Activated T-cell treated with anti-CD3 and anti-CD28 coated beads for 24 hours (primary cell): Measurements from ENCODE around the gene PNN.
"Not testable (repeated sequence)": the region's sequence is repeated elsewhere in the genome, so short reads cannot be mapped to it uniquely, and the experiment has no call there.

ENCODE experiments used
- DNase-seq: peaks from one replicate; pipeline ENCODE4 v3.0.0-alpha.2; 2020; ENCODE audit warnings: low read depth

The PNN gene

GRCh38 chr14:39181026-39181692 lies 6.1 kb downstream of the PNN start:
- DNase-seq: no peak

DNA sequence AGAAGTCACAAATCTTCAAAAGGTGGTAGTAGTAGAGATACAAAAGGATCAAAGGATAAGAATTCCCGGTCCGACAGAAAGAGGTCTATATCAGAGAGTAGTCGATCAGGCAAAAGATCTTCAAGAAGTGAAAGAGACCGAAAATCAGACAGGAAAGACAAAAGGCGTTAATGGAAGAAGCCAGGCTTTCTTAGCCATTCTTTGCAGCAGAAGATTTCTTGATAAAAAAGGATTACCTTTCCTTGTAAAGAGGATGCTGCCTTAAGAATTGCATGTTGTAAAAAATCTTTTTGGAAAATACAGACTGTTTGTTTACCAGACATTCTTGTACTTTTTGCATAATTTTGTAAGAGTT lies 6.6 kb downstream of the PNN start:
- no peak for DNase-seq

DNA sequence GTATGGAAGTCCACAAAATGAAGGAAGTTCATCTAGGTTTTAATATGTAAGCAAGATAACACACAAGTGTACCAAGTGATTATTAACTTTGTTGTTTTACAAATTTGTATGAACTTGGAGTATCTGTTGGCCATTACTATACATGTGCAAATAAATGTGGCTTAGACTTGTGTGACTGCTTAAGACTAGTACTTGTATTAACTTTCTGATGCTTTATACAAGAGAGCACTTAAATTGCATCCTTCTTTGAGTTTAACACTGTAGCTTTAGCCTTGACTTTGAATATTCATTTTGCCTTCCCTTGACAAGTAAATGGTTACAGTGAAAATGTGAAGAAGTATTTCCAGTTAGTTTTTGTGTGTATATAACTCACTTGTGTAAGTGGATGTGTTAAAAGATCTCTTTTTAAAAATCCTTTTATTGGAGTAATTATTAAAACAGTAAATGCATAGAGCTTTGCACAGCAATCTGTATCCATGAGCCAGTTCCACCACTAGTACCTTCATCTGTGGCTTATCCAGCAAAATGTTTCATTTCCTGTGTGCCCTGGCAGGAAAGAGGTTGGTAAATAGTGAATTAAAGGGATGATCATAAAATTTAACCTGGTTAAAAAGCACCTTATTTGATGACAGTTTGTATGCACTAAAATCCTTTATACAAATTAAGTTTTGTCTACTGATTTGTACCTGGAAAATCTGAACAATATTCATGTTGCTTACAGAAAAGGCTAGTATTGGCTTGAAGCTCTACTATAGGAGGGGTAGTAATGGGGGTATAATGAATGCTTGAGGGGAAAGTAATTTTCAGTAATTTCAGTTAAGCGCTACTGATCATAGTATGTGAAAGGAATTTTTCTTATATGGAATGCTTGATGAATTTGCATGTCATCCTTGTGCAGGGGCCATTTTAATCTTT lies 8.0 kb downstream of the PNN start:
- DNase-seq: no peak

DNA sequence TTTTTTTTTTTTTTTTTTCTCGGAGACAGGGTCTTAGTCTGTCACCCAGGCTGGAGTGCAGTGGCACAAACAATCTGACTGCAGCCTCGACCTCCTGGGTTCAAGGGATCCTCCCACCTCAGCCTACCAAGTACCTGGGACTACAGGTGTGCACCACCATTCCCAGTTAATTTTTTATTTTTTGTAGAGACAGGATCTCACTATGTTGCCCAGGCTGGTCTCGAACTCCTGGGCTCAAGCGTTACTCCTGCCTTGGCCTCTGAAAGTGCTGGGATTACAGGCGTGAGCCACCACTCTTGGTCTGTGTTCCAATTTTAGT lies 8.6 kb downstream of the PNN start:
- not testable (repeated sequence) for DNase-seq

- DNase-seq: no peak
Observed at GRCh38 chr14:39184628-39185255, 9.7 kb downstream of the PNN start.

GRCh38 chr14:39185256-39186049 lies 10.4 kb downstream of the PNN start:
- DNase-seq: no peak

DNA sequence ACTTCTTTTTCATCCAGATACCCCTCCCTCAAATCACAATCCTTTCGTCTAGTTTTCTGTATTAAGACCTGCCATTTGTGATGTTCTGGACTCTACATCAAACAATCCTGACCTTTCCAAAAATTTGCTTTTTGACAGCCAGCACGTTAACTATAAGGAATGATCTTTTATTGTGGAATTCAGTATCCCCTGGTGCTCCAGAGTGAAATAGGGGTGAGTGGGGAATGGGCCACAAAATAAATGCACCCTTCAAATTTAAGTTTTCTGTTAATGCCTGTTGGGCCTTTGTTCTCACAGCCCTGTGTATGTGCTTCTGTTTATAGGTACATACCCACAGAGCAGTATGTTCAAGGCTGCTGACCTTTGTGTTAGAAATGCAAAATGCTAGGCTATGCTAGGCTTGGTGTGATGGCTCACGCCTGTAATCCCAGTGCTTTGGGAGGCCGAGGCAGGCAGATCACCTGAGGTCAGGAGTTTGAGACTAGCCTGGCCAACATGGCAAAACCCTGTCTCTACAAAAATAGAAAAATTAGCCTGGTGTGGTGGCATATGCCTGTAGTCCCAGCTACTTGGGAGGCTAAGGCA lies 12.0 kb downstream of the PNN start:
- DNase-seq: no peak

DNA sequence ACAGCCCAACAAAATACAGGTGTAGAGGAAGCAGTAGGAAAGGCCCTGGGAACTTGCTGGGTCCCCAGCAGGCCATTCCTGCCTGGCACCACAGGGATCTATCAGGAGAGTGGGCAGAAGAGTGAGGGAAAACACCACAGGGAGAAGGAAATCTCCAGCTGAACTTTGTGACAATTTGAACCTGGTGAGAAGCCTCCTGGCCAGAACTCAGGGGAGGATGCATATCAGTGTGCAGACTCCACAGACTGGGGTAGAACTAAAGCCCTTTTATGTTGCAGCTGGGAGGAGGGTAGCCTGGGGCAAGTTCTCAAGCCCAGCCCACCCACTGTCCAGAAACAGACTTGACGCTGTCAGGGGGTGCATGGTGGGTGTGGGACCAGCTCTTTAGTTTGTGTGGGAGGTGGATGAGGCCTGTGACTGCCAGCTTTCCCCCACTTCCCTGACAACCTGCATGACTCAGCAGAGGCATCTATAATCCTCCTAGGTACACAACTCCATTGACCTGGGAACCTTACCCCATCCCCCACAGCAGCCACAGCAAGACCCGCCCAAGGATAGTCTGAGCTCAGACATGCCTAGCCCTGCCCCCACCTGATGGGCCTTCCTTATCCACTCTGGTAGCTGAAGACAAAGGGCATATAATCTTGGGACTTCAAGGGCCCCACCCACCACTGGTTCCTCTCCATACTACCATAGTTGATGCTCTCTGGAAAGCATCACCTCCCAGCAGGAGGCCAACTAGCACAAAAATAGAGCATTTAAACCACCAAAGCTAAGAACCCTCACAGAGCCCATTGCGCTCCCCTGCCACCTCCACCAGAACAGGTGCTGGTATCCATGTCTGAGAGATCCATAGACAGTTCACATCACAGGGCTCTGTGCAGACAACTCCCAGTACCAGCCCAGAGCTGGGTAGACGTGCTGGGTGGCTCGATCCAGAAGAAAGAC lies 28.9 kb downstream of the PNN start:
- DNase-seq: no peak

DNA sequence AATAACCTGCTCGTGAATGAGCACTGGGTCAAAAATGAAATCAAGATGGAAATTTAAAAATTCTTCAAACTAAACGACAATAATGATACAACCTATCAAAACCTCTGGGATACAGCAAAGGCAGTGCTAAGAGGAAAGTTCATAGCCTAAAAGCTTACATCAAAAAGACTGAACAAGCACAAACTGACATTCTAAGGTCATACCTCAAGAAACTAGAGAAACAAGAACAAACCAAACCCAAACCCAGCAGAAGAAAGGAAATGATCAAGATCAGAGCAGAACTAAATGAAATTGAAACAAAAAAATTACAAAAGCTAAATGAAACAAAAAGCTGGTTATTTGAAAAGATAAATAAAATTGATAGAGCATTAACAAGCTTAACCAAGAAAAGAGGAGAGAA lies 32.4 kb downstream of the PNN start:
- not testable (repeated sequence) for DNase-seq

GRCh38 chr14:39211109-39211741 lies 36.2 kb downstream of the PNN start:
- DNase-seq: no peak

DNA sequence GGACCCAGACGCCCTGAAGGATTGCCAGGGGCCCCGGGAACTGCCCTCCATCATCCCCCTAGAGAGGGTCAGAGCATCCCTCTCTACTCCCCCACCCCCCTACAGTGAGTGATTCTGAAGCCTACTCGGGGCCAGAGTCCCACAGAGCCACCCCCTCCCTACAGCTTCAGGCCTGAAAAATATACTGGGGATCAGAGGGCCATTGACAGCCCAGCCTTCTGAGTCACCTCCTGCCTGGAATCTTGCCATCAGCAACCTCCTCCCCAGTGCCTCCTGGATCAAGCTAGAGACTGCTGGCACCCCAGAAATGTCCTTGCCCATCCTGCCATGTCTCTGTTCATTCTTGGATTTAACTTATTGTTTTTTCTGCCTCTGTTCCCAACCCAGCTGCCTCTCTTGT lies 37.0 kb downstream of the PNN start:
- no peak for DNase-seq

GRCh38 chr14:39212693-39213092 lies 37.6 kb downstream of the PNN start:
- no peak for DNase-seq

GRCh38 chr14:39217214-39217879 lies 42.3 kb downstream of the PNN start:
- no peak for DNase-seq

DNA sequence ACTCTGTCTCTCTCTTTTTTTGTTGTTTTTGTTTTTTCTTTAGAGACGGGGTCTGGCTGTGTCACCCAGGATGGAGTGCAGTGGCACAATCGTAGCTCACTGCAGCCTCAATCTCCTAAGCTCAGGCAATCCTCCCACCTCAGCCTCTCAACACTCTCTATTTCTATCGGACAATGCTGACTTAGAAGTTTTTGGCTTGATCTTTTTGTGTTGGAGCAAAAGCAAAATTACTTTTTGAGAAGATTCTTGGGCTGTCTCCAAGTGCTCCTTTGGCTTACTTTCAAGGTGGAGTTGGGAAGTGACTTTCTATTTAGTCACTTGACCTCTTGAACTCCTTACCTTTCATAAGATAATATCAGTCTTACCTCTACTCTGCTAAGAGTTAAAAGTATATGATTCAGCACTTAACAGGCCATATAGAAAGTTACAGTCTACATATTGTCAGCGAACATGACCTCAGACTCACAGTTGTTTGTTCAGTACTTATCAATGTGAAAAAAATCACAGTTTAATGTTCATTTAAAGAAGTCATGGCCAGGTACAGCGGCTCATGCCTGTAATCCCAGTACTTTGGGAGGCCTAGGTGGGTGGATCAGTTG lies 43.2 kb downstream of the PNN start:
- no peak for DNase-seq

- no peak for DNase-seq
Observed at GRCh38 chr14:39219075-39219499, 44.0 kb downstream of the PNN start.

GRCh38 chr14:39220473-39220872 lies 45.4 kb downstream of the PNN start:
- DNase-seq: not testable (repeated sequence)

GRCh38 chr14:39228044-39228443 lies 53.0 kb downstream of the PNN start:
- DNase-seq: no peak

- DNase-seq: no peak
Observed at GRCh38 chr14:39228509-39229221, 53.6 kb downstream of the PNN start.

DNA sequence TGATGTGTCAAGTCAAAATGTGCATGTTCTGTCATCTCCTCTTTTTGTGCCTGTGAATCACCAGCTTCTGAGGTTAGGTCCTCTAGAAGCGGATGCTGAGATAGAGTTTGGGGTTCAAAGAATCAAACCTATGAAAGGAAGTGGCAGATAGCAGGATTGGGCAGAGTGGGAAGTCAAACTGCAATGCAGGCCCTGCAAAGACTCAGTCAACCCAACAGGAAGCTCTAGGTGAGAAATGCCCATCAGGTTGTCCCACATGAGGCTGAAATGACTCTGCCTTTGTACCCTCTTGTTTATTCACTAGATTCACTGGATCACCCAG lies 54.1 kb downstream of the PNN start:
- peak; percentile 52 for DNase-seq
